RWPE1 (cell line): ENCODE results near the gene SFXN5.

Source experiments
- CTCF ChIA-PET: fragments of 350-600 bp; sonication (Branson Sonifier 250); formaldehyde crosslinking; extraction: SDS; loops from one replicate; lab custom pipeline; 2021; lab: Yijun Ruan, JAX
- POLR2A ChIA-PET: fragments of 400-600 bp; formaldehyde crosslinking; extraction: SDS; loops from one replicate; lab custom pipeline; 2020; ENCODE audit warnings: antibody characterized with exemption; ENCODE audit not compliant: low non-redundant PET; lab: Yijun Ruan, JAX
- DNase-seq: peaks from one replicate; pipeline ENCODE4 v3.0.0; 2012; ENCODE audit warnings: low spot score
- H3K27ac ChIP-seq: fragments of 450-650 bp; 2 replicates; pipeline ENCODE4 v1.5.1; 2017
- CTCF ChIP-seq: fragments of 450-650 bp; conservative IDR thresholded peaks from 2 replicates; pipeline ENCODE4 v1.5.1; 2017; ENCODE audit warnings: low read depth, mild to moderate bottlenecking

Gene SFXN5

DNA sequence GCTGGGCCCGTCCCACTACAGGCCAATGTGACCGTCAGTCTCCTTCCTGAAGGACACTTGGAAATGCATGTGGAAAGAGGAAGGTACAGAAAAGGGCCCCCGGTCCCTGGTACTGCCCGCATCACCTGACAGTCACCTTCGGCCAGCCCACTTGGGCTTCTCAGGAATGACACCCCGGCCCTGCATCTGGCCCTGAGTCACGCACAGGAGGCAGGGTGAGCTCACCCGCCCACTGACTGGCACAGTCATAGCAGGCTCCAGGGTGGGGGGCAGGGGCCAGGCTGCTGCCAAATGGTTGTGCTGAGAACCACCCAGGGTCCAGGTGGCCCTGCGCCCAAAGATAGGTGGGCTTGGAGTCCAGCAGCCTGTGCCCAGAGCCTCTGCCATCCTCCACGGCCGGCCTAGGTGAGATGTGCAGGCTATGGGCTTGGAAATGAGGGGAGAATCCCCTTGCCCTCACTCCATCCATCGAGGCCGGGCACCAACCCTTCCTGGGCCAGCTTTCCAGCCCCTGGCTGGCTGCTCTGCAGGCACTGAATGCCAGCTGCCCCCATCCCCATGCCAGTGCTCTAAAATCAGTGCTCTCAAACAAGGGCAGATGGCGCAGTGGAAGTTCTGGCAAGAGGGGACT, 140.1 kb downstream of the SFXN5 start:
- no peak overlapping the region for H3K27ac ChIP-seq
- peak; percentile 94 for DNase-seq
- CTCF ChIA-PET = interaction anchor here (1.4 kb wide), 1 partner anchor 38 kb away, joined by 3 read pairs; no protein-coding TSS in a partner anchor
- no peak for TF ChIP-seq CTCF
- POLR2A ChIA-PET = no interaction called here

- no peak for DNase-seq
- H3K27ac ChIP-seq = no peak overlapping the region
- CTCF ChIA-PET = no interaction called here
- no peak for TF ChIP-seq CTCF
- POLR2A ChIA-PET = interaction anchor here (0.6 kb wide), 1 partner anchor 184 kb away, joined by 3 read pairs; the partner anchor contains the start of gene RAB11FIP5
Observed at GRCh38 chr2:72929010-72929409, 142.5 kb downstream of the SFXN5 start.

GRCh38 chr2:72927619-72928550, 143.6 kb downstream of the SFXN5 start:
- TF ChIP-seq CTCF = no peak
- POLR2A ChIA-PET = no interaction called here
- CTCF ChIA-PET = interaction anchor here (2.7 kb wide), 1 partner anchor 36 kb away, joined by 13 read pairs; no protein-coding TSS in a partner anchor
- no peak overlapping the region for H3K27ac ChIP-seq
- DNase-seq = no peak

- ChIA-PET POLR2A (no interaction called here), CTCF (interaction anchor here (2.7 kb wide), 1 partner anchor 35 kb away, joined by 13 read pairs; no protein-coding TSS in a partner anchor)
- DNase-seq = no peak
- TF ChIP-seq CTCF = no peak
- H3K27ac ChIP-seq = no peak overlapping the region
Observed at GRCh38 chr2:72926811-72927465, 144.6 kb downstream of the SFXN5 start.

DNA sequence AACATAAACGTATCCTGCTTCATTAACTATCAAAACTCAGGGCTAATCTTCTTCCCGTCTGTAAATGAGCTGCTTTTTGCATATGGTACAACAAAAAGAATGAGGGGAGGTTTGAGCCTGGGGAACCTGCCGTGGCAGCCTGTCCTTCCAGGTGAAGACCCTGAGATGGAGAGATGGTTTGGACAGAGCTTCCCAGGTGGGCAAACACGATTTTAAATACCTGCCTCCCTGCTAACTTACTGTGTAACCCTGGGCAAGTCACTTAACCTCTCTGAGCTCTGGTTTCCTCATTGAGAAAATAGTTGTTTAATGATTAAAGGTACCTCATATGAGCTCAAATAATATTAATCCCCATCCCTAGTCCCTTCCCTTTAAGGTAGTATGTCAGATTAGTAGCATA, 145.1 kb downstream of the SFXN5 start:
- CTCF ChIA-PET = interaction anchor here (0.6 to 2.7 kb wide), 3 partner anchors 32 to 48 kb away, joined by 4 to 13 read pairs (median 7); no protein-coding TSS in a partner anchor
- POLR2A ChIA-PET = no interaction called here
- no peak overlapping the region for H3K27ac ChIP-seq
- DNase-seq = no peak
- TF ChIP-seq CTCF = no peak
